NCI-H1436 (cell line): Measurements from ENCODE around the gene BCAP31.

ENCODE experiments used
- DNase-seq: peaks from one replicate; lab custom pipeline; 2025; lab: John Stamatoyannopoulos, UW

BCAP31 gene

GRCh38 chrX:153673428-153674218 is 50.6 kb downstream of the BCAP31 start, which contains the start of gene PNCK:
Gene PNCK (minus strand): TSS chrX:153673813. CDS start chrX:153673076, 737 bp downstream.
- DNase-seq: no peak

GRCh38 chrX:153672531-153673427 is 51.4 kb downstream of the BCAP31 start:
- no peak for DNase-seq

- DNase-seq: no peak
Measured at GRCh38 chrX:153671589-153672530, 52.3 kb downstream of the BCAP31 start.

GRCh38 chrX:153670748-153671588 is 53.2 kb downstream of the BCAP31 start:
- DNase-seq: no peak

- DNase-seq: no peak
Measured at GRCh38 chrX:153669901-153670731, 54.1 kb downstream of the BCAP31 start.

GRCh38 chrX:153669174-153669890 is 54.9 kb downstream of the BCAP31 start:
- peak; percentile 16 for DNase-seq

GRCh38 chrX:153668423-153669173 is 55.6 kb downstream of the BCAP31 start:
- DNase-seq: no peak

GRCh38 chrX:153667956-153668396 is 56.2 kb downstream of the BCAP31 start:
- peak; percentile 68 for DNase-seq

GRCh38 chrX:153667281-153667955 is 56.8 kb downstream of the BCAP31 start:
- DNase-seq: no peak

- no peak for DNase-seq
Measured at GRCh38 chrX:153665726-153666306, 58.4 kb downstream of the BCAP31 start.

- no peak for DNase-seq
Measured at GRCh38 chrX:153662266-153662665, 61.9 kb downstream of the BCAP31 start.

- DNase-seq: no peak
Measured at GRCh38 chrX:153659268-153659667, 64.9 kb downstream of the BCAP31 start.

GRCh38 chrX:153657161-153657560 is 67.0 kb downstream of the BCAP31 start:
- DNase-seq: no peak

GRCh38 chrX:153653556-153653955 is 70.6 kb downstream of the BCAP31 start:
- DNase-seq: no peak

- no peak for DNase-seq
Measured at GRCh38 chrX:153651540-153652079, 72.6 kb downstream of the BCAP31 start.

- no peak for DNase-seq
Measured at GRCh38 chrX:153650959-153651358, 73.2 kb downstream of the BCAP31 start.
